Stimulated activated CD8-positive, alpha-beta memory T cell treated with anti-CD3 and anti-CD28 coated beads, Interleukin-12 subunit alpha, Interleukin-12 subunit beta, amount 100 ng/mL, for 4 hours (primary cell): ENCODE measurements around the gene BAIAP2.
"Not testable (repeated sequence)": the region's sequence is repeated elsewhere in the genome, so short reads cannot be mapped to it uniquely, and the experiment has no call there.

Experiments used
- DNase-seq: peaks from one replicate; pipeline ENCODE4 v3.0.0-alpha.2; 2020; ENCODE audit warnings: low read depth

The BAIAP2 gene

GRCh38 chr17:81021531-81022343 lies 13.2 kb upstream of the BAIAP2 start:
- no peak for DNase-seq

GRCh38 chr17:81022344-81022676 lies 12.6 kb upstream of the BAIAP2 start:
- no peak for DNase-seq

- no peak for DNase-seq
These were observed 9.7 kb upstream of the BAIAP2 start for GRCh38 chr17:81025065-81025740.

GRCh38 chr17:81025741-81026129 lies 9.2 kb upstream of the BAIAP2 start:
- DNase-seq, result no peak

GRCh38 chr17:81026266-81027036 lies 8.5 kb upstream of the BAIAP2 start:
- no peak for DNase-seq

- DNase-seq, result no peak
These were observed 7.9 kb upstream of the BAIAP2 start for GRCh38 chr17:81027038-81027437.

- DNase-seq, result peak; percentile 43
These were observed 7.1 kb upstream of the BAIAP2 start for GRCh38 chr17:81027591-81028505.

- DNase-seq, result no peak
These were observed 6.5 kb upstream of the BAIAP2 start for GRCh38 chr17:81028506-81028858.

- DNase-seq, result no peak
These were observed 5.1 kb upstream of the BAIAP2 start for GRCh38 chr17:81029859-81030258.

GRCh38 chr17:81030312-81030711 lies 4.6 kb upstream of the BAIAP2 start:
- DNase-seq, result not testable (repeated sequence)

- no peak for DNase-seq
These were observed 4.0 kb upstream of the BAIAP2 start for GRCh38 chr17:81030741-81031565.

GRCh38 chr17:81031566-81032550 lies 3.1 kb upstream of the BAIAP2 start:
- no peak for DNase-seq

- no peak for DNase-seq
These were observed 2.1 kb upstream of the BAIAP2 start for GRCh38 chr17:81032641-81033480.

GRCh38 chr17:81033535-81034167 lies 1.3 kb upstream of the BAIAP2 start:
- no peak for DNase-seq

GRCh38 chr17:81034168-81034777 lies 678 bp upstream of the BAIAP2 start:
- DNase-seq, result no peak

- DNase-seq, result peak; percentile 17
These were observed 708 bp downstream of the BAIAP2 start for GRCh38 chr17:81035521-81036196.

- no peak for DNase-seq
These were observed 1.4 kb downstream of the BAIAP2 start for GRCh38 chr17:81036197-81036941.
